NCI-H2107 treated with DMSO at 0.1 percent for 48 hours (cell line): Measurements from ENCODE around the gene HOXB1.

Source experiments
- DNase-seq: peaks from one replicate; lab custom pipeline; 2025; ENCODE audit not compliant: unreplicated experiment; lab: John Stamatoyannopoulos, UW

The HOXB1 gene

GRCh38 chr17:48530887-48531272 is at the start of gene HOXB1:
HOXB1 (minus strand) TSS chr17:48531011; CDS start chr17:48530904, 107 bp downstream.
- no peak for DNase-seq

- DNase-seq, result no peak
Measured at GRCh38 chr17:48579760-48580554, 49.1 kb upstream of the HOXB1 start.

GRCh38 chr17:48579471-48579759 is 48.6 kb upstream of the HOXB1 start:
- peak; percentile 71 for DNase-seq

GRCh38 chr17:48578616-48579470 is 48.0 kb upstream of the HOXB1 start:
- DNase-seq, result peak; percentile 71

GRCh38 chr17:48577946-48578615 is 47.3 kb upstream of the HOXB1 start, which contains the start of gene HOXB4:
HOXB4 (minus strand) TSS chr17:48578350; CDS start chr17:48578319, 31 bp downstream.
- DNase-seq, result peak; percentile 82

GRCh38 chr17:48577330-48577945 is 46.6 kb upstream of the HOXB1 start:
- no peak for DNase-seq

GRCh38 chr17:48576479-48577309 is 45.9 kb upstream of the HOXB1 start:
- DNase-seq, result no peak

GRCh38 chr17:48575673-48576478 is 45.1 kb upstream of the HOXB1 start:
- DNase-seq, result no peak

GRCh38 chr17:48575066-48575582 is 44.3 kb upstream of the HOXB1 start:
- peak; percentile 81 for DNase-seq

GRCh38 chr17:48574505-48575065 is 43.8 kb upstream of the HOXB1 start:
- no peak for DNase-seq

GRCh38 chr17:48571826-48572417 is 41.1 kb upstream of the HOXB1 start:
- no peak for DNase-seq

- no peak for DNase-seq
Measured at GRCh38 chr17:48571024-48571818, 40.4 kb upstream of the HOXB1 start.

GRCh38 chr17:48570325-48571023 is 39.7 kb upstream of the HOXB1 start:
- DNase-seq, result no peak

GRCh38 chr17:48569674-48570324 is 39.0 kb upstream of the HOXB1 start:
- DNase-seq, result no peak

GRCh38 chr17:48569240-48569582 is 38.4 kb upstream of the HOXB1 start:
- no peak for DNase-seq

- no peak for DNase-seq
Measured at GRCh38 chr17:48568499-48569239, 37.9 kb upstream of the HOXB1 start.
